OCI-M2 (cell line): Measurements from ENCODE around the gene GCNT2.
"Not testable (repeated sequence)": the region's sequence is repeated elsewhere in the genome, so short reads cannot be mapped to it uniquely, and the experiment has no call there.

ENCODE experiments used
- DNase-seq: peaks from one replicate; lab custom pipeline; 2025; ENCODE audit not compliant: unreplicated experiment; lab: John Stamatoyannopoulos, UW

Gene GCNT2

GRCh38 chr6:10655508-10656055 is 134.4 kb downstream of the GCNT2 start:
- no peak for DNase-seq

- DNase-seq = no peak
Observed at GRCh38 chr6:10658910-10659698, 138.0 kb downstream of the GCNT2 start.

- no peak for DNase-seq
Observed at GRCh38 chr6:10659699-10660348, 138.7 kb downstream of the GCNT2 start.

- DNase-seq = not testable (repeated sequence)
Observed at GRCh38 chr6:10660431-10661191, 139.5 kb downstream of the GCNT2 start.

- DNase-seq = no peak
Observed at GRCh38 chr6:10662207-10662606, 141.1 kb downstream of the GCNT2 start.

GRCh38 chr6:10662742-10663141 is 141.6 kb downstream of the GCNT2 start:
- DNase-seq = no peak

- DNase-seq = not testable (repeated sequence)
Observed at GRCh38 chr6:10665595-10665994, 144.4 kb downstream of the GCNT2 start.

- no peak for DNase-seq
Observed at GRCh38 chr6:10668126-10668917, 147.2 kb downstream of the GCNT2 start.

- no peak for DNase-seq
Observed at GRCh38 chr6:10676403-10676802, 155.3 kb downstream of the GCNT2 start.

GRCh38 chr6:10678456-10678855 is 157.3 kb downstream of the GCNT2 start:
- no peak for DNase-seq
